Spleen (tissue), 11 donors: ENCODE results near the gene DLG2. TPM values are rescaled to one million over a fixed set of nuclear protein-coding genes. Genes with fewer than 3 reads are reported as not detected.
A peak's percentile ranks its signal among the peaks of the same experiment; 100 is the strongest.

Source experiments
- DNase-seq: peaks from one replicate; pipeline ENCODE4 v3.0.0-alpha.2; 2020
- H3K27ac ChIP-seq, 8 donors: fragments of 200-600 bp; sonication (generic) in 7 of 8; 1 replicate in 4 of 8; 2 replicates in 4 of 8; pipeline versions ENCODE4 v1.5.0 to v1.8.0; 2016 to 2021; ENCODE audit warnings: inconsistent platforms in 4 of 8, mild to moderate bottlenecking in 4 of 8, moderate library complexity in 1 of 8
- H3K27me3 ChIP-seq, 7 donors: fragments of 200-600 bp; sonication (generic) in 6 of 7; replicated peaks in 1 of 7; 1 replicate in 4 of 7; 2 replicates in 3 of 7; pipeline versions ENCODE4 v1.5.0 to v1.8.0; 2016 to 2021; ENCODE audit warnings: inconsistent platforms in 3 of 7, mild to moderate bottlenecking in 1 of 7
- H3K36me3 ChIP-seq, 6 donors: fragments of 200-600 bp; sonication (generic) in 5 of 6; 1 replicate in 4 of 6; 2 replicates in 2 of 6; pipeline versions ENCODE4 v1.5.0 to v1.8.0; 2016 to 2021; ENCODE audit warnings: inconsistent platforms in 2 of 6
- H3K4me1 ChIP-seq, 6 donors: fragments of 200-600 bp; sonication (generic) in 5 of 6; 1 replicate in 3 of 6; 2 replicates in 3 of 6; pipeline versions ENCODE4 v1.5.0 to v1.8.0; 2016 to 2021; ENCODE audit warnings: inconsistent platforms in 3 of 6
- H3K4me3 ChIP-seq, 8 donors: fragments of 200-600 bp; sonication (generic) in 7 of 8; 1 replicate in 4 of 8; 2 replicates in 4 of 8; pipeline versions ENCODE4 v1.5.0 to v1.8.0; 2016 to 2021; ENCODE audit warnings: inconsistent platforms in 4 of 8, mild to moderate bottlenecking in 4 of 8, moderate library complexity in 2 of 8
- H3K9me3 ChIP-seq, 8 donors: fragments of 200-600 bp; sonication (generic) in 7 of 8; 1 replicate in 4 of 8; 2 replicates in 4 of 8; pipeline versions ENCODE4 v1.5.0 to v1.8.0; 2016 to 2021; ENCODE audit warnings: inconsistent platforms in 4 of 8
- POLR2A ChIP-seq, 3 donors: fragments of 450-650 bp; IDR thresholded peaks; one replicate each; pipeline ENCODE4 v1.5.1; 2017; ENCODE audit warnings: antibody characterized with exemption in 3 of 3, mild to moderate bottlenecking in 1 of 3
- POLR2AphosphoS5 ChIP-seq, 3 donors: sonication (generic); formaldehyde crosslinking; IDR thresholded peaks; one replicate each; pipeline ENCODE4 v1.5.1; 2017; ENCODE audit warnings: antibody characterized with exemption in 3 of 3
- WGBS, 5 donors: extraction: QIAGEN DNeasy Blood & Tissue Kit in 3 of 5; methylation state at CpG; one replicate each; pipeline versions ENCODE4 v1.1.5 to v1.1.7; 2013 to 2018; 5-methylcytosine and 5-hydroxymethylcytosine counted together
- intact Hi-C: fragments of 100-400 bp; cut with DNase I; formaldehyde crosslinking; loops from one replicate; pipeline ENCODE4 v1.15.0; 2023; ENCODE audit warnings: low total_unique reads
- polyA plus RNA-seq, 3 donors: library from polyadenylated mRNA; stranded (reverse); fragments of 200-250 nt; gene quantifications; one replicate each; pipeline ENCODE4 v1.2.1, GENCODE V29; 2013
- total RNA-seq, 7 donors: library from RNA; depleted of rRNA in 3 of 7; stranded (reverse); fragments of >200 nt in 3 of 7; fragmentation: NEBNext Ultra II Directional in 4 of 7; extraction: Animal tissue kit (Norgen Biotek cat#: 25700) in 4 of 7; gene quantifications; one replicate each; pipeline versions ENCODE4 v1.1.0 to v1.2.1, GENCODE V29; 2016 to 2021
- TF ChIP-seq, protein P1 (sequence below), 11 experiments: fragments of 200-600 bp in 7 of 11; fragments of 450-650 bp in 4 of 11; sonication (generic) in 4 of 11; IDR thresholded peaks in 8 of 11; conservative IDR thresholded peaks in 3 of 11; 1 replicate in 7 of 11; 2 replicates in 4 of 11; pipeline versions ENCODE4 v1.4.0 to v1.8.0; 2016 to 2021; ENCODE audit warnings: antibody characterized with exemption in 11 of 11, inconsistent platforms in 4 of 11, mild to moderate bottlenecking in 1 of 11
- donor health status: healthy with polysubstance abuse.
- donor health status: DM: no; HTN: no; CAD: no; lungs with moderate emphysema.
- donor health status: DM: no; HTN: no; CAD: no.
- donor health status: Bipolar disorder and iron deficiency.
- donor health status: healthy.
- donor health status: DM: no; HTN: no; CAD: no.
- donor health status: DM: yes; HTN: yes; CAD: no.

DLG2 gene
- total and polyA plus RNA-seq, 10 donors: 0.43 to 12.7 (median 7.9) TPM

DNA sequence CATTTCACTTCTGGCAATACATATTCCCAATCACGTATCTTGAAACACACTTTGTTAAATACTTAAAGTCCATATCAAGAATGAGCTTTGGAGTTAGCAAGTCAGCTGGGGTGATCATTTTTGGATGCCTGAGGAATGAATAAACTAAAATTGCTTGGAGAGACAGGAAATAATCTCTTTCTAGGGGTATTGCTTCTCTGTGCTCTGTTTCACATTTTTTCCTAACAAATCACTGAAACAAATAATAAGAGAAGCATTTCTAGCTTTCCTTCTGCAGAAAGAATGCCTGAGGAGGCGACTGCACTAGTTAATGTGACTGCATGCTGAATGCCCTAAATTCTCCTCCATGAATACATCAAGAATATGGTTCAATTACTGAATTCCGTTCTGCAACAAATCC lies 1799.6 kb downstream of the DLG2 start:
- intact Hi-C loops: no loop called here
- no peak for DNase-seq
- WGBS, 5 donors: 67 to 73% (median 71%) methylated on average over 3 of the region's 3 CpGs

DNA sequence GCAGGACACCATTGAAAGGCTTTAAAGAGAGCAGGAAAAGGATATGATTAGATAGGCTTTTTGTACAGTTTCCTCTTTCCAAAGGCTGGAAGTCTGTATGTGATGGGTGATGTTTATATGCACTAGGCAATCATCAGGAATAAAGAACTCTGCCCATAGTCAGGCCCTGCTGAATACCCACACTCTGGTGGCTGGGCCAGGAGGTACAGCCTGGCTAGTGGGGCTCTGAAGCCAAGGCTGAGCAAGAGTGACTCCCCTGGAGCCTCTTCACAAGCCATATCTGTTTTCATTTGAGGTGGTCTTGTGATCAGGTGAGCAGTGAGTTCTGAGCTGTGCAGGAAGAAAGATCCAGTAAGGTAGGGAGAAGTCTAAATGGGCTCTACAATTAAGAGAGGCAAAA lies 1801.1 kb downstream of the DLG2 start:
- Histone ChIP-seq H3K27me3 (no peaks in the 10 kb centered on the region), H3K4me3 (no peak overlapping the region), H3K36me3 (no peaks in the 10 kb centered on the region), H3K9me3 (no peaks in the 10 kb centered on the region), H3K27ac (no peak overlapping the region), H3K4me1 (peaks cover 0 to 5% (median 0%) of the 10 kb centered on the region in 6 donors)
- intact Hi-C loops: no loop called here
- TF ChIP-seq POLR2AphosphoS5 (IDR thresholded peaks at IDR 0.05) (no peak), POLR2A (IDR thresholded peaks at IDR 0.05) (no peak)
- TF ChIP-seq, protein P1, sequence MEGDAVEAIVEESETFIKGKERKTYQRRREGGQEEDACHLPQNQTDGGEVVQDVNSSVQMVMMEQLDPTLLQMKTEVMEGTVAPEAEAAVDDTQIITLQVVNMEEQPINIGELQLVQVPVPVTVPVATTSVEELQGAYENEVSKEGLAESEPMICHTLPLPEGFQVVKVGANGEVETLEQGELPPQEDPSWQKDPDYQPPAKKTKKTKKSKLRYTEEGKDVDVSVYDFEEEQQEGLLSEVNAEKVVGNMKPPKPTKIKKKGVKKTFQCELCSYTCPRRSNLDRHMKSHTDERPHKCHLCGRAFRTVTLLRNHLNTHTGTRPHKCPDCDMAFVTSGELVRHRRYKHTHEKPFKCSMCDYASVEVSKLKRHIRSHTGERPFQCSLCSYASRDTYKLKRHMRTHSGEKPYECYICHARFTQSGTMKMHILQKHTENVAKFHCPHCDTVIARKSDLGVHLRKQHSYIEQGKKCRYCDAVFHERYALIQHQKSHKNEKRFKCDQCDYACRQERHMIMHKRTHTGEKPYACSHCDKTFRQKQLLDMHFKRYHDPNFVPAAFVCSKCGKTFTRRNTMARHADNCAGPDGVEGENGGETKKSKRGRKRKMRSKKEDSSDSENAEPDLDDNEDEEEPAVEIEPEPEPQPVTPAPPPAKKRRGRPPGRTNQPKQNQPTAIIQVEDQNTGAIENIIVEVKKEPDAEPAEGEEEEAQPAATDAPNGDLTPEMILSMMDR (IDR thresholded peaks at IDR 0.05 in 8 of 11, conservative IDR thresholded peaks at IDR 0.05 in 3 of 11): no peak
- no peak for DNase-seq

More for the DNA sequence above, 1799.6 kb downstream of the DLG2 start:
- H3K4me3 ChIP-seq: no peak overlapping the region
- no peaks in the 10 kb centered on the region for H3K9me3 ChIP-seq
- H3K27ac ChIP-seq: no peak overlapping the region
- H3K27me3 ChIP-seq: no peaks in the 10 kb centered on the region
- H3K4me1 ChIP-seq: peaks cover 0 to 5% (median 0%) of the 10 kb centered on the region in 6 donors
- H3K36me3 ChIP-seq: no peaks in the 10 kb centered on the region
- TF ChIP-seq, protein P1 (IDR thresholded peaks at IDR 0.05 in 8 of 11, conservative IDR thresholded peaks at IDR 0.05 in 3 of 11): no peak
- TF ChIP-seq POLR2A (IDR thresholded peaks at IDR 0.05) (no peak), POLR2AphosphoS5 (IDR thresholded peaks at IDR 0.05) (no peak)

DNA sequence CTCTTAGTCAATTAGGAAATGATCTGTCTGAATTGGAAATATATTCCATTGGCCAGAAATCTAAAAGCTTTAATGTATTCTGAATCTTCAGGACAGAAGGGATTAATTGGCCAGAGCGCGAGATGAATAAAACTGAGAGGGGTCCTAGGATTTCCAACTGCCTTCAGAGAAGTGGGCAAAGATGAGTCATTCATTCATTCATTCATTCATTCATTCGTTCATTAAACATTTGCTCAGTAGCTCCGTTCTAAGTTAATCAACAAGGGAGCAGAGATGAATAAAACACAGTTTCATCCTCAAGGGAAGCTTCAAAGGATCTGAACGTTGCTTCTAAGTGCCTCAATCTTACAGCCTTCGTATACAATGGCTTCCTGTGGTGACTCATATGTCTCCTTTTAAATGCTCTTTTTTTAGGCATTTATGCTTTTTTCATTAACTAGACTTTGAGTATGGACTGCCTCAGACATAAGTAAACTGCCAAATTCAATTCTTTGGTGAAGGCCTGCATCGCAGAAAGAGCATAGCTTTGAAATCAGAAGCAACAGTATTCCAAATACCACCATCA lies 1803.6 kb downstream of the DLG2 start:
- 62 to 71% (median 69%) methylated on average over 7 of the region's 7 CpGs for WGBS, 5 donors
- intact Hi-C loops: no loop called here
- DNase-seq: no peak
- Histone ChIP-seq H3K36me3 (no peaks in the 10 kb centered on the region), H3K9me3 (no peaks in the 10 kb centered on the region), H3K4me1 (peaks cover 0 to 5% (median 0%) of the 10 kb centered on the region in 6 donors), H3K27ac (no peak overlapping the region), H3K27me3 (no peaks in the 10 kb centered on the region), H3K4me3 (no peak overlapping the region)
- TF ChIP-seq POLR2AphosphoS5 (IDR thresholded peaks at IDR 0.05) (no peak), POLR2A (IDR thresholded peaks at IDR 0.05) (no peak)
- TF ChIP-seq, protein P1 (IDR thresholded peaks at IDR 0.05 in 8 of 11, conservative IDR thresholded peaks at IDR 0.05 in 3 of 11): no peak

DNA sequence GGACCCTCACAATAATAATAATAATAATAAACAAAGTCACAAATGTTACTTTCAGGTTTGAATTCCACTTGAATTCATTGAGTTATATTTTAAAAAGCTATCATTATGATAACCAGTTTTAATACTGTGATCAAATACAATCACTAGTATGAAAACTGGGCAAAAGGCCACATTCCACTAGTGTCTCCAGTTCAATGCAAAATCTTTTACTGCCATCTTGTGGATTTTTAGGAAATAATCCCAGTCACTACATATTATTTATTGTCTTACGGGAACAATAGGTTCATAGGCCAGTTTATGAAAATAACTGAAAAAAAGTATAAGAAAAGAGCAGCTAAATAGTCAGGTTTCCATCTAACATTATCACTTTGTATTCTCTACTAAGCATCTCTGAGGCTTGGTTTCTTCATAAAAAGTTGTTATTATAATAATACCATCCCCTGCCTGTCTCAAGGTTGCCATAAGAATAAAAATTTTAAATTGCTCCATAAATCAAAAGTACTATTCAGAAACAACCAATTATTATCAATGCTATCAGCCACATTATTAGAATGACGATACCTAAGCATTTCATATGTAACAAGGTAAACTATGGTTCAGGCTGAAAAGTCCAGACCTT lies 1807.1 kb downstream of the DLG2 start:
- no peak for TF ChIP-seq POLR2AphosphoS5 (IDR thresholded peaks at IDR 0.05)
- TF ChIP-seq, protein P1 (IDR thresholded peaks at IDR 0.05 in 8 of 11, conservative IDR thresholded peaks at IDR 0.05 in 3 of 11): peak in 8 of 11 experiments; percentile 19 to 56 (median 38)
- H3K4me1 ChIP-seq: no peaks in the 10 kb centered on the region
- intact Hi-C loops: loop anchor here (10.0 kb wide), 1 partner anchor 1105 kb away; no protein-coding TSS in a partner anchor
- 32 to 51% (median 41%) methylated on average over 2 of the region's 2 CpGs for WGBS, 5 donors
- H3K4me3 ChIP-seq: no peak overlapping the region
- no peak for DNase-seq
- no peaks in the 10 kb centered on the region for H3K27me3 ChIP-seq
- no peak overlapping the region for H3K27ac ChIP-seq
- H3K36me3 ChIP-seq: no peaks in the 10 kb centered on the region
- no peaks in the 10 kb centered on the region for H3K9me3 ChIP-seq
